NT2/D1 (cell line): ENCODE measurements around the gene SPIRE1.
"Not testable (repeated sequence)": the region's sequence is repeated elsewhere in the genome, so short reads cannot be mapped to it uniquely, and the experiment has no call there.

Experiments used
- DNase-seq: peaks from one replicate; pipeline ENCODE4 v3.0.0-alpha.2; 2011; ENCODE audit warnings: low read depth, low spot score
- H3K27me3 ChIP-seq: 2 replicates; pipeline ENCODE4 v1.6.0; 2011; ENCODE audit warnings: mild to moderate bottlenecking; ENCODE audit not compliant: insufficient read length, insufficient read depth
- H3K36me3 ChIP-seq: 2 replicates; pipeline ENCODE4 v1.6.1; 2011; ENCODE audit warnings: mild to moderate bottlenecking, low read length, mixed read lengths; ENCODE audit not compliant: insufficient read depth, insufficient read length
- H3K4me1 ChIP-seq: 2 replicates; pipeline ENCODE4 v1.5.1; 2011; ENCODE audit not compliant: insufficient read depth, insufficient read length
- H3K4me3 ChIP-seq: 2 replicates; pipeline ENCODE4 v1.5.1; 2011; ENCODE audit warnings: low read depth; ENCODE audit not compliant: insufficient read length
- H3K9ac ChIP-seq: 2 replicates; pipeline ENCODE4 v1.6.0; 2011; ENCODE audit warnings: low read depth; ENCODE audit not compliant: insufficient read length
- H3K9me3 ChIP-seq: 2 replicates; pipeline ENCODE4 v1.5.1; 2011; ENCODE audit warnings: mild to moderate bottlenecking, low read length; ENCODE audit not compliant: insufficient read depth
- SUZ12 ChIP-seq: IDR thresholded peaks from 2 replicates; pipeline ENCODE4 v1.6.1; 2011; ENCODE audit not compliant: insufficient read length, insufficient read depth; ENCODE audit errors: extremely low read depth
- YY1 ChIP-seq: IDR thresholded peaks from 2 replicates; pipeline ENCODE4 v1.6.1; 2011; ENCODE audit not compliant: insufficient read length, insufficient read depth
- ZNF274 ChIP-seq: IDR thresholded peaks from 2 replicates; pipeline ENCODE4 v1.6.1; 2011; ENCODE audit warnings: mild to moderate bottlenecking, low read depth, low read length

Gene SPIRE1

DNA sequence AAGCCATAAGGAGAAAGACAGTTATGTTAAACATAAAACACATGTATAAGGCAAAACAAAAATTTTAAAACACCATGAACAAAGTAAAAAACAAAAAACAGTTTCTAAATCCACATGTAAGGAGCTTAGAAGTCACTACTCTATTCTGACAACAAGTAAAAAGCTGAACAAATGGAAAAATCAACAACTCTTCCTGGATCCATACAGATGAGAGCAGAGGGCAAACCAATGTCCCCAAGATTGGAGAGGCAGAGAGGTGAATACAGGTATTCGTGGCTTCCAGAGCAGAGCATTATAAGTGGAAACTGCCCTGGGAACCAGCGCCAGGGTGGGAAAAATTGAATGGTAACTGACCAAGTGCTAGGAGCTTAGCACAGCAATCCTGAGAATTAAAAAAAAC lies 93.5 kb downstream of the SPIRE1 start:
- no peaks in the 10 kb centered on the region for H3K36me3 ChIP-seq
- no peak for TF ChIP-seq SUZ12
- no peak for TF ChIP-seq ZNF274
- no peak for TF ChIP-seq YY1
- DNase-seq, result no peak
- peaks cover 16% of the 10 kb centered on the region for H3K9me3 ChIP-seq
- no peaks in the 10 kb centered on the region for H3K4me1 ChIP-seq
- no peak overlapping the region for H3K4me3 ChIP-seq
- H3K27me3 ChIP-seq, result no peaks in the 10 kb centered on the region
- no peak overlapping the region for H3K9ac ChIP-seq

DNA sequence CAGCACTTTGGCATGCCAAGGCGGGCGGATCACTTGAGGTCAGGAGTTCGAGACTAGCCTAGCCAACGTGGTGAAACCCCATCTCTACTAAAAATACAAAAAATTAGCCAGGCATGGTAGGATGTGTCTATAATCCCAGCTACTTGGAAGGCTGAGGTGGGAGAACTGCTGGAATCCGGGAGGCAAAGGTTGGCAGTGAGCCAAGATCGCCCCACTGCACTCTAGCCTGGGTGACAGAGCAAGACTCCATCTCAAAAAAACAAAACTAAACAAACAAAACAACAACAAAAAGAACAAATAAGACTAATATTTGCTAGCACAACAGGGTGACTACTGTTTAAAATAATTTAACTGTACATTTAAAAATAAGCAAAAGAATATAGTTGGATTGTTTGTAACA lies 97.3 kb downstream of the SPIRE1 start:
- not testable (repeated sequence) for H3K36me3 ChIP-seq, DNase-seq, H3K4me3 ChIP-seq, H3K9ac ChIP-seq, H3K4me1 ChIP-seq, H3K27me3 ChIP-seq
- peaks cover 44% of the 10 kb centered on the region for H3K9me3 ChIP-seq

DNA sequence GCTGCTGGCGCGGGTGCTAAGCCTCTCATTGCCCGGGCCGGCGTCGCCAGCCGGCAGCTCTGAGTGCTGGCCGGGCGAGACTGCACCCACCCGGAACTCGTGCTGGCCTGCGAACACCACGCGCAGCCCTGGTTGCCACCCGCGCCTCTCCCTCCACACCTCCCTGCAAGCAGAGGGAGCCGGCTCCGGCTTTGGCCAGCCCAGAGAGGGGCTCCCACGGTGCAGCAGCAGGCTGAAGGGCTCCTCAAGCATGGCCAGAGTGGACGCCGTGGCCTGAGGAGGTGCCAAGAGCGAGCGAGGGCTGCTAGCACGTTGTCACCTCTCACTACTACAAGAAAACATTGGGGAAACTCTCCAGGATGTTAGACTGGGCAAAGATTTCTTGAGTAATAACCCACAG lies 98.6 kb downstream of the SPIRE1 start:
- DNase-seq, result no peak
- TF ChIP-seq YY1 (no peak), ZNF274 (no peak), SUZ12 (no peak)
- no peak overlapping the region for H3K9ac ChIP-seq
- no peaks in the 10 kb centered on the region for H3K36me3 ChIP-seq
- peaks cover 57% of the 10 kb centered on the region for H3K9me3 ChIP-seq
- no peak overlapping the region for H3K4me3 ChIP-seq
- no peaks in the 10 kb centered on the region for H3K4me1 ChIP-seq
- H3K27me3 ChIP-seq, result no peaks in the 10 kb centered on the region

DNA sequence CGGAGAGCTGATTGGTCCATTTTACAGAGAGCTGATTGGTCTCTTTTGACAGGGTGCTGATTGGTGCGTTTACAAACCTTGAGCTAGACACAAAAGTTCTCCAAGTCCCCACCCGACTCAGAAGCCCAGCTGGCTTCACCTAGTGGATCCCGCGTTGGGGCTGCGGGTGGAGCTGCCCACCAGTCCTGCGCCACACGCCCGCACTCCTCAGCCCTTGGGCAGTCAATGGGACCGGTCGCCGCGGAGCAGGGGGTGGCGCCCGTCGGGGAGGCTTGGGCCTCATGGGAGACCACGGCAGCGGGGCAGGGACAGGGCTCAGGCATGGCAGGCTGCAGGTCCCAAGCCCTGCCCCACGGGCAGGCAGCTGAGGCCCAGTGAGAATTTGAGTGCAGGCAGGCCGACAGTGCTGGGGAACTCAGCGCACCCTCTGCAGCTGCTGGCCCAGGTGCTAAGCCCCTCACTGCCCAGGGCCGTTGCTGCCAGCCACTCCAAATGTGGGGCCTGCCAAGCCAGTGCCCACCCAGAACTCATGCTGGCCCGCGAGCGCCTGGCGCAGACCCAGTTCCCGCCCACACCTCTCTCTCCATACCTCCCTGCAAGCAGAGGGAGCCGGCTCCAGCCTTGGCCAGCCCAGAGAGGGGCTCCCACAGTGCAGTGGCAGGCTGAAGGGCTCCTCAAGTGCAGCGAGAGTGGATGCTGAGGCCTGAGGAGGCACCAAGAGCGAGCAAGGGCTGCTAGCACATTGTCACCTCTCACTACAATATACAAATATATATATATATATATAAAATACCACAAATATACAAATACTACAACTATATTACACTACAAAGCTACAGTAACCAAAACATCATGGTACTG lies 100.7 kb downstream of the SPIRE1 start:
- Histone ChIP-seq H3K27me3 (no peaks in the 10 kb centered on the region), H3K4me3 (no peak overlapping the region), H3K4me1 (no peaks in the 10 kb centered on the region), H3K9me3 (peaks cover 74% of the 10 kb centered on the region), H3K9ac (no peak overlapping the region), H3K36me3 (no peaks in the 10 kb centered on the region)
- no peak for DNase-seq
- TF ChIP-seq SUZ12 (no peak), ZNF274 (no peak), YY1 (no peak)

DNA sequence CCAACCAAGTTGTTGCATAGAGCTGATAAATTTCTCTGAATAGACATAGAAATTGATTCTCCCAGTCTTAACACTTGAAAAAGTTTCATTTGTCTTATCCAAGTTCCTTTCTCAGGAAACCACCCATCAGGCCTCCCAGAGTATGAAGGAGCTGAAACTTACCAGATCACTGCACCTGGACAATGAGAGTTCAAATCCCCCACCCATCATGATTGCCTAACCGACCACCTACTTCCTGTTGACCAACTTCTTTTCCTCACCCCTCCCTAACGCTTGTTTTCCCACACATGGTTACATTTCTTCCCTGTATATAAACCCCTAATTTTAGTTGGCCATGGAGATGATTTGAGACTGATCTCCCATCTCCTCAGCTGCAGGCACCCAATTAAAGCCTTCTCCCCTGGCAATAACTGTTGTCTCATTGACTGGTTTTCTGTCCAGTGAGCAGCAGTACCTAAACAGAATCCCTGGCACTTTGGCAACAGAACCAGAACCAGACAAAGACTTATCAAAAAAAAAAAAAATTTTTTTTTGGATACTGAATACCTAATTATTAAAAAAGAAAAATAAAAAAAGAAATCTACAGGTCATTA lies 103.0 kb downstream of the SPIRE1 start:
- H3K36me3 ChIP-seq, result no peaks in the 10 kb centered on the region
- no peak overlapping the region for H3K9ac ChIP-seq
- TF ChIP-seq SUZ12 (no peak), YY1 (no peak), ZNF274 (no peak)
- H3K27me3 ChIP-seq, result no peaks in the 10 kb centered on the region
- no peak for DNase-seq
- H3K4me1 ChIP-seq, result no peaks in the 10 kb centered on the region
- H3K9me3 ChIP-seq, result peaks cover 67% of the 10 kb centered on the region
- no peak overlapping the region for H3K4me3 ChIP-seq

DNA sequence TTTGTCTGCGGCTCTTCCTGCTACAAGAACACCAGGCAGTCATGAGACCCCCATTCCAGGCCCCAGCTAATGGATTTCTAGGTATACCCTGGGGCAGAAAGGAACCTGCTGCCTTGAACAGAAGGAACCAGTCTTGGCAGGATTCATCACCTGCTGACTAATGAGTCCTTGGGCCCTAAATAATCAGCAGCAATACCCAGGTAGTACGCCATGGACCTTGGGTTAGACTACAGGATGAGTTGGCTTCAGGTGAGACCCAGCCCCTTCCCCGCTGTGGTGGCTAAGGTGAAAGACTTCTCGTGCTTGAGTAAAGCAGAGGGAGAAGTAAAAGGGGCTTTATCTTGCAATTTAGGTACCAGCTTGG lies 105.0 kb downstream of the SPIRE1 start:
- no peaks in the 10 kb centered on the region for H3K4me1 ChIP-seq
- no peaks in the 10 kb centered on the region for H3K36me3 ChIP-seq
- no peak for DNase-seq
- no peak overlapping the region for H3K9ac ChIP-seq
- peaks cover 50% of the 10 kb centered on the region for H3K9me3 ChIP-seq
- no peaks in the 10 kb centered on the region for H3K27me3 ChIP-seq
- TF ChIP-seq YY1 (no peak), ZNF274 (no peak), SUZ12 (no peak)
- no peak overlapping the region for H3K4me3 ChIP-seq

DNA sequence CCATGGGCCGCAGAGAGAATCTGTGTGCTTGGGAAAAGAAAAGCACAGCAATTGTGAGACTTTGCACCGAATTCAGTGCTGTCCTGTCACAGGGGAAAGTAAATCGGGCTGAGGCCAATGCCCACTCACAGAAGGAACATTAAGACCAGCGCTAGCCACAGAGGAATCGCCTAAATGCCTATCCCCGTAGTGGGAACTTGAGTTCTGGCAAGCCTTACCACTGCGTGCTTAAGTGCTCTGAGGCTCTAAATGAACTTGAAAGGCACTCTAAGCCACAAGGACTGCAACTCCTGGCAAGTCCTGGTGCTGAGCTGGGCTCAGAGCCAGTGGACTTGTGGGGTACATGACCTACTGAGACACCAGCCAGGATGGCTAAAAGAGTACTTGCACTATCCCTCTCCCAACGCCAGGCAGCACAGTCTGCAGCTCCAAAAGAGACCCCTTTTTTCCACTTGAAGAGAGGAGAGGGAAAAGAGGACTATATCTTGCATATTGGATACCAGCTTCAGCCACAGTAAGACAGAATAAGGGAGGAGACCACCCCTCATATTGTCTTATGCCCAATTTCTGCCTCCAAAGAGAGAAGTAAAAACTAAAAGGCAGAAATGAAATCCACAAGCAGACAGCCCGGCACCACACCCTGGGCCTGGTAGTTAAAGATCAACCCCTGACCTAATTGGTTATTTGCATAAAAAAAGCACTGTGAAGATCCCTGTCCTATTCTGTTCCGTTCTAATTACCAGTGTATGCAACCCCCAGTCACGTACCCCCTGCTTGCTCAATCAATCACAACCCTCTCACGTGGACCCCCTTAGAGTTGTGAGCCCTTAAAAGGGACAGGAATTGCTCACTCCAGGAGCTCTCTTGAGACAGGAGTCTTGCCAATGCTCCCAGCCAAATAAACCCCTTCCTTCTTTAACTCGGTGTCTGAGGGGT lies 105.7 kb downstream of the SPIRE1 start:
- not testable (repeated sequence) for H3K4me3 ChIP-seq, H3K4me1 ChIP-seq, H3K36me3 ChIP-seq, DNase-seq, H3K9ac ChIP-seq, H3K27me3 ChIP-seq
- H3K9me3 ChIP-seq, result peaks cover 43% of the 10 kb centered on the region

DNA sequence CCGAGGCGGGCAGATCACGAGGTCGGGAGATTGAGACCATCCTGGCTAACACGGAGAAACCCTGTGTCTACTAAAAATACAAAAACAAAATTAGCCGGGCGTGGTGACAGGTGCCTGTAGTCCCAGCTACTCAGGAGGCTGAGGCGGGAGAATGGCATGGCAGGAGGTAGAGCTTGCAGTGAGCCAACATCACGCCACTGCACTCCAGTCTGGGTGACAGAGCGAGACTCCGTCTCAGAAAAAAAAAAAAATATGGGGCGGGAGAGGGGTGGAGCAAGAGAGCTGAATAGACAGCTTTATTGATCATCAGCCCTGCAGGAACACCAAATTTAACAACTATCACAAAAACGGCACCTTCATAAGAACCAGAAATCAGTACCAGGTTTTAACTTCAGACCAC lies 106.4 kb downstream of the SPIRE1 start:
- H3K9me3 ChIP-seq, result peaks cover 40% of the 10 kb centered on the region
- H3K4me3 ChIP-seq, H3K27me3 ChIP-seq, DNase-seq, H3K36me3 ChIP-seq, H3K9ac ChIP-seq, H3K4me1 ChIP-seq: not testable (repeated sequence)
